AG09309 (cell line): ENCODE results near the gene KPNA4.

Experiments
- DNase-seq: peaks from one replicate; pipeline ENCODE4 v3.0.0-alpha.2; 2010; ENCODE audit warnings: low read depth
- H3K4me3 ChIP-seq: 2 replicates; pipeline ENCODE4 v1.5.1; 2011; ENCODE audit warnings: mild to moderate bottlenecking, low read depth, low read length, moderate library complexity; ENCODE audit not compliant: control insufficient read depth
- CTCF ChIP-seq: IDR thresholded peaks from 2 replicates; pipeline ENCODE4 v1.5.1; 2011; ENCODE audit warnings: mild to moderate bottlenecking, low read depth, low read length, inconsistent platforms; ENCODE audit not compliant: insufficient read depth, control insufficient read depth; ENCODE audit errors: missing control alignments

Gene KPNA4

DNA sequence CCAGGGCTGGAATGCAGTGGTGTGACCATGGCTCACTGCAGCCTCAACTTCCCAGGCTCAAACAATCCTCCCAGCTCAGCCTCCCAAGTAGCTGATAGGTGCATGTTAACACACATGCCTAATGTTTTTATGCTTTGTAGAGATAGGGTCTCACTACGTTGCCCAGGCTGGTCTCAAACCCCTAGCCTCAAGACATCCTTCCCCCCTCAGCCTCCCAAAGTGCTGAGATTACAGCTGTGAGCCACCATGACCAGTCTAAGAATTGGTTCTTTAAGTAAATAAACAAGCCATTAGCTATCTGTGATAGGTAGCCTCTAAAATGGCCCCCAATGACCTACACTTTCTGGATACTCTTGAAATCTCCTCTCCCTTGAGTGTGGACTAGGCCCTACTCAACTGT is 119.5 kb downstream of the KPNA4 start:
- no peak overlapping the region for H3K4me3 ChIP-seq
- DNase-seq = no peak
- TF ChIP-seq CTCF = no peak
